ENCODE measurements around the gene BLM.
"Not testable (repeated sequence)": the region's sequence is repeated elsewhere in the genome, so short reads cannot be mapped to it uniquely, and the experiment has no call there.

Gene BLM

GRCh38 chr15:90819390-90819789, 102.2 kb downstream of the BLM start:
- Histone ChIP-seq H3K4me3 (ENCODE audit: low read depth, low read length) (no peak overlapping the region), H3K36me3 (peaks cover 4% of the 10 kb centered on the region; the same call in 1 of the 2 replicates), H3K9me3 (ENCODE audit: severe bottlenecking) (no peaks in the 10 kb centered on the region), H3K27me3 (ENCODE audit: insufficient read depth, low read depth, severe bottlenecking) (no peaks in the 10 kb centered on the region), H3K27ac (no peak overlapping the region)
- DNase-seq: no peak
- no peak for TF ChIP-seq CTCF (IDR thresholded peaks at IDR 0.05; ENCODE audit: low read depth, low read length)

GRCh38 chr15:90819850-90820249, 102.7 kb downstream of the BLM start:
- no peak overlapping the region for H3K4me3 ChIP-seq (ENCODE audit: low read depth, low read length)

GRCh38 chr15:90820481-90820880, 103.3 kb downstream of the BLM start:
- H3K4me3 ChIP-seq (ENCODE audit: low read depth, low read length): no peak overlapping the region
- no peak overlapping the region for H3K27ac ChIP-seq
- no peak for TF ChIP-seq CTCF (IDR thresholded peaks at IDR 0.05; ENCODE audit: low read depth, low read length)
- no peaks in the 10 kb centered on the region for H3K9me3 ChIP-seq (ENCODE audit: severe bottlenecking)
- no peak for DNase-seq
- H3K27me3 ChIP-seq (ENCODE audit: insufficient read depth, low read depth, severe bottlenecking): no peaks in the 10 kb centered on the region
- peaks cover 2% of the 10 kb centered on the region; the same call in 1 of the 2 replicates for H3K36me3 ChIP-seq

More at GRCh38 chr15:90819850-90820249, 102.7 kb downstream of the BLM start:
- Histone ChIP-seq H3K9me3 (ENCODE audit: severe bottlenecking) (no peaks in the 10 kb centered on the region), H3K36me3 (peaks cover 4% of the 10 kb centered on the region; the same call in 1 of the 2 replicates), H3K27me3 (ENCODE audit: insufficient read depth, low read depth, severe bottlenecking) (no peaks in the 10 kb centered on the region), H3K27ac (no peak overlapping the region)
- TF ChIP-seq CTCF (IDR thresholded peaks at IDR 0.05; ENCODE audit: low read depth, low read length): no peak
- DNase-seq: no peak

GRCh38 chr15:90822204-90822955, 105.2 kb downstream of the BLM start:
- TF ChIP-seq CTCF (IDR thresholded peaks at IDR 0.05; ENCODE audit: low read depth, low read length): no peak
- Histone ChIP-seq H3K36me3 (no peaks in the 10 kb centered on the region), H3K4me3 (ENCODE audit: low read depth, low read length) (no peak overlapping the region), H3K27me3 (ENCODE audit: insufficient read depth, low read depth, severe bottlenecking) (no peaks in the 10 kb centered on the region), H3K27ac (no peak overlapping the region), H3K9me3 (ENCODE audit: severe bottlenecking) (peaks cover 4% of the 10 kb centered on the region)
- DNase-seq: no peak

- Histone ChIP-seq H3K27ac (no peak overlapping the region), H3K36me3 (no peaks in the 10 kb centered on the region), H3K27me3 (ENCODE audit: insufficient read depth, low read depth, severe bottlenecking) (no peaks in the 10 kb centered on the region), H3K4me3 (ENCODE audit: low read depth, low read length) (no peak overlapping the region), H3K9me3 (ENCODE audit: severe bottlenecking) (peaks cover 4% of the 10 kb centered on the region)
- TF ChIP-seq CTCF (IDR thresholded peaks at IDR 0.05; ENCODE audit: low read depth, low read length): no peak
- DNase-seq: no peak
Observed at GRCh38 chr15:90823455-90823974, 106.4 kb downstream of the BLM start.

- not testable (repeated sequence) for H3K4me3 ChIP-seq (ENCODE audit: low read depth, low read length); H3K27ac ChIP-seq; H3K9me3 ChIP-seq (ENCODE audit: severe bottlenecking); DNase-seq; H3K36me3 ChIP-seq; H3K27me3 ChIP-seq (ENCODE audit: insufficient read depth, low read depth, severe bottlenecking)
Observed at GRCh38 chr15:90825115-90825899, 108.2 kb downstream of the BLM start.

GRCh38 chr15:90826206-90826885, 109.2 kb downstream of the BLM start:
- not testable (repeated sequence) for DNase-seq; H3K36me3 ChIP-seq; H3K27me3 ChIP-seq (ENCODE audit: insufficient read depth, low read depth, severe bottlenecking); H3K9me3 ChIP-seq (ENCODE audit: severe bottlenecking); H3K27ac ChIP-seq; H3K4me3 ChIP-seq (ENCODE audit: low read depth, low read length)
